Measurements from ENCODE around the gene CD52. TPM values are rescaled to one million over a fixed set of nuclear protein-coding genes. Genes with fewer than 3 reads are reported as not detected.

CD52 gene
- total and polyA plus RNA-seq, 2 of the 13 experiments (the other 11 are each of a cell fraction or from before 2014, with no cell fraction given), result 0.32 TPM; not detected in 1

DNA sequence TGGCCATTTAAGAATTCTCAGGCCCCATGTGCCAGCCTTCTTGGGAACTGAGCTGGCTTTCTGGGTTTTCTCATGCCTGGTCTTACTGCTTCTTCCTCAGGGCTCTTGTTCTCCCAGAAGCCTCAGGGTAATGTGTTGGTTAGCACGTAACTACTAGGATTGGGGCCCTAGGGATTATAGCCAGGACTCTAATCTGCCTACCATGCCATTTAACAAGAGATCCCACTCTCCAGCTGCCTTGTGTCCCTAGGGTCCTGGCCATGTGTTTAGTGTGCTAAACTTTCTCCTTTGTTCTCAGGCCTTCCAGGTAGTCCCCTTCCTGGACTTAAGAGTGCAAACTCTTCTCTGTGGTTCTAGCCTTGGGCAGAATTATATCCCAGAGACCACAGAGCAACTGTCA is 40.0 kb upstream of the CD52 start:
- no peak for ATAC-seq
- Histone ChIP-seq H3K4me2 (ENCODE audit: low read depth, low read length) (no peak overlapping the region), H3K27ac (ENCODE audit: extremely low read length, insufficient read depth, low read length) (no peak overlapping the region), H3K27me3 (ENCODE audit: control insufficient read depth in 1 of 2, insufficient read depth in 2 of 2, low read length in 2 of 2) (no peaks in the 10 kb centered on the region), H3K79me2 (ENCODE audit: insufficient read depth, low read length) (no peaks in the 10 kb centered on the region), H3K36me3 (replicated peaks in 1 of 2; ENCODE audit: control insufficient read depth in 1 of 2, insufficient read depth in 2 of 2, low read length in 2 of 2) (peaks cover 14 to 44% of the 10 kb centered on the region in 2 experiments), H3K4me3 (replicated peaks in 1 of 3; ENCODE audit: insufficient read depth in 1 of 3, low read depth in 2 of 3, low read length in 3 of 3) (no peak overlapping the region), H4K20me1 (ENCODE audit: insufficient read depth, low read length) (no peaks in the 10 kb centered on the region), H3K9ac (ENCODE audit: insufficient read depth, low read depth, low read length) (no peak overlapping the region), H3K4me1 (ENCODE audit: insufficient read depth, low read length) (peaks cover 39% of the 10 kb centered on the region), H2AFZ (ENCODE audit: low read length) (no peak overlapping the region), H3K9me3 (ENCODE audit: low read length) (no peaks in the 10 kb centered on the region)
- POLR2A ChIA-PET, result no interaction called here
- TF ChIP-seq, protein P1, sequence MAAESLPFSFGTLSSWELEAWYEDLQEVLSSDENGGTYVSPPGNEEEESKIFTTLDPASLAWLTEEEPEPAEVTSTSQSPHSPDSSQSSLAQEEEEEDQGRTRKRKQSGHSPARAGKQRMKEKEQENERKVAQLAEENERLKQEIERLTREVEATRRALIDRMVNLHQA (CRISPR knock-in tag; IDR thresholded peaks at IDR 0.05), result no peak
- TF ChIP-seq NCOA1 (CRISPR knock-in tag; IDR thresholded peaks at IDR 0.05) (no peak), HNRNPL (IDR thresholded peaks at IDR 0.05; ENCODE audit: low read depth, low read length) (no peak), ZSCAN31 (CRISPR knock-in tag; IDR thresholded peaks at IDR 0.05; ENCODE audit: low read depth) (no peak), ZIK1 (CRISPR knock-in tag; IDR thresholded peaks at IDR 0.05; ENCODE audit: borderline replicate concordance, low read depth) (no peak), ZBTB21 (CRISPR knock-in tag; IDR thresholded peaks at IDR 0.05) (no peak), HIC2 (CRISPR knock-in tag; IDR thresholded peaks at IDR 0.05; ENCODE audit: low read depth) (no peak), ZNF552 (CRISPR knock-in tag; IDR thresholded peaks at IDR 0.05; ENCODE audit: borderline replicate concordance) (no peak), ATF1 (CRISPR knock-in tag; IDR thresholded peaks at IDR 0.05) (no peak), REXO4 (CRISPR knock-in tag; IDR thresholded peaks at IDR 0.05; ENCODE audit: borderline replicate concordance) (no peak), BRF2 (CRISPR knock-in tag; IDR thresholded peaks at IDR 0.05) (no peak), ZNF761 (CRISPR knock-in tag; conservative IDR thresholded peaks at IDR 0.05) (no peak), ZBTB42 (CRISPR knock-in tag; IDR thresholded peaks at IDR 0.05) (no peak), HCFC1 (IDR thresholded peaks at IDR 0.05; ENCODE audit: low read depth, low read length) (no peak), PITX1 (CRISPR knock-in tag; IDR thresholded peaks at IDR 0.05) (no peak), PRMT3 (CRISPR knock-in tag; IDR thresholded peaks at IDR 0.05; ENCODE audit: borderline replicate concordance, low read depth) (no peak), MTF2 (CRISPR knock-in tag; IDR thresholded peaks at IDR 0.05; ENCODE audit: borderline replicate concordance) (no peak)
- TF ChIP-seq, protein P2, sequence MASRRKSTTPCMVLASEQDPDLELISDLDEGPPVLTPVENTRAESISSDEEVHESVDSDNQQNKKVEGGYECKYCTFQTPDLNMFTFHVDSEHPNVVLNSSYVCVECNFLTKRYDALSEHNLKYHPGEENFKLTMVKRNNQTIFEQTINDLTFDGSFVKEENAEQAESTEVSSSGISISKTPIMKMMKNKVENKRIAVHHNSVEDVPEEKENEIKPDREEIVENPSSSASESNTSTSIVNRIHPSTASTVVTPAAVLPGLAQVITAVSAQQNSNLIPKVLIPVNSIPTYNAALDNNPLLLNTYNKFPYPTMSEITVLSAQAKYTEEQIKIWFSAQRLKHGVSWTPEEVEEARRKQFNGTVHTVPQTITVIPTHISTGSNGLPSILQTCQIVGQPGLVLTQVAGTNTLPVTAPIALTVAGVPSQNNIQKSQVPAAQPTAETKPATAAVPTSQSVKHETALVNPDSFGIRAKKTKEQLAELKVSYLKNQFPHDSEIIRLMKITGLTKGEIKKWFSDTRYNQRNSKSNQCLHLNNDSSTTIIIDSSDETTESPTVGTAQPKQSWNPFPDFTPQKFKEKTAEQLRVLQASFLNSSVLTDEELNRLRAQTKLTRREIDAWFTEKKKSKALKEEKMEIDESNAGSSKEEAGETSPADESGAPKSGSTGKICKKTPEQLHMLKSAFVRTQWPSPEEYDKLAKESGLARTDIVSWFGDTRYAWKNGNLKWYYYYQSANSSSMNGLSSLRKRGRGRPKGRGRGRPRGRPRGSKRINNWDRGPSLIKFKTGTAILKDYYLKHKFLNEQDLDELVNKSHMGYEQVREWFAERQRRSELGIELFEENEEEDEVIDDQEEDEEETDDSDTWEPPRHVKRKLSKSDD (CRISPR knock-in tag; IDR thresholded peaks at IDR 0.05; ENCODE audit: low read depth), result no peak
- TF ChIP-seq, protein P3, sequence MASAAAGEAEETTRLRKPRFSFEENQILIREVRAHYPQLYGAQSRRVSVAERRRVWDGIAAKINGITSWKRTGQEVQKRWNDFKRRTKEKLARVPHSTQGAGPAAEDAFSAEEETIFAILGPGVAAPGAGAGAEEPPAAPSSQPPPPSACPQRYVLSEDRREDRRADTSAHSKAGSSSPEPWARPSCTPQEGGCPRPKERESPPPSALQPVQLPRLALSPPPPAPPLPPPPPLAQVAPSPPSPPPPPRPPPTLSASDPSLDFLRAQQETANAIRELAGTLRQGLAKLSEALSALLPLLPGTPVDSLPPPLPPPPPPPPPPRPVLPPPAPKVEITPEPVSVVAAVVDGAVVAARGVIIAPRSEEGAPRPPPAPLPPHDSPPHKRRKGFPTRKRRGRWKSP (CRISPR knock-in tag; IDR thresholded peaks at IDR 0.05), result no peak
- WGBS (ENCODE audit: low lambda C conversion rate), result 100% methylated on average over 1 of the region's 1 CpG
- no peak for DNase-seq (ENCODE audit: low spot score)
- FAIRE-seq, result no peak
- in situ Hi-C loops (cut with HindIII; ENCODE audit: extremely low pct_ligation_motif_present, low pct_unique_long_range_greater_than_20kb) (no loop called here), intact Hi-C loops (cut with micrococcal nuclease; ENCODE audit: unreplicated experiment) (no loop called here)
- BruUV-seq (replicated peaks), result no TSS peak
- CTCF ChIA-PET (ENCODE audit: low intra/inter-chr PET ratio, low total read pairs), result interaction anchor here (1.5 kb wide), 1 partner anchor 8 kb away, joined by 3 read pairs; no protein-coding TSS in a partner anchor

Measured in HepG2 (cell line).